CD4-positive, alpha-beta T cell treated with Interleukin-17A for 1 hour (primary cell): Measurements from ENCODE around the gene SOWAHD.
"Not testable (repeated sequence)": the region's sequence is repeated elsewhere in the genome, so short reads cannot be mapped to it uniquely, and the experiment has no call there.

ENCODE experiments used
- DNase-seq: peaks from one replicate; pipeline ENCODE4 v3.0.0-alpha.2; 2020

Gene SOWAHD, protein sequence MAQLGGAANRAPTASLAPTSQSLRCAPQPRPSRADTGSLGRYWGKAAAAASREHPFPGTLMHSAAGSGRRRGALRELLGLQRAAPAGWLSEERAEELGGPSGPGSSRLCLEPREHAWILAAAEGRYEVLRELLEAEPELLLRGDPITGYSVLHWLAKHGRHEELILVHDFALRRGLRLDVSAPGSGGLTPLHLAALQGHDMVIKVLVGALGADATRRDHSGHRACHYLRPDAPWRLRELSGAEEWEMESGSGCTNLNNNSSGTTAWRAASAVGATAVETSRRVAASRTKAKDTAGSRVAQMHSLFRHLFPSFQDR

DNA sequence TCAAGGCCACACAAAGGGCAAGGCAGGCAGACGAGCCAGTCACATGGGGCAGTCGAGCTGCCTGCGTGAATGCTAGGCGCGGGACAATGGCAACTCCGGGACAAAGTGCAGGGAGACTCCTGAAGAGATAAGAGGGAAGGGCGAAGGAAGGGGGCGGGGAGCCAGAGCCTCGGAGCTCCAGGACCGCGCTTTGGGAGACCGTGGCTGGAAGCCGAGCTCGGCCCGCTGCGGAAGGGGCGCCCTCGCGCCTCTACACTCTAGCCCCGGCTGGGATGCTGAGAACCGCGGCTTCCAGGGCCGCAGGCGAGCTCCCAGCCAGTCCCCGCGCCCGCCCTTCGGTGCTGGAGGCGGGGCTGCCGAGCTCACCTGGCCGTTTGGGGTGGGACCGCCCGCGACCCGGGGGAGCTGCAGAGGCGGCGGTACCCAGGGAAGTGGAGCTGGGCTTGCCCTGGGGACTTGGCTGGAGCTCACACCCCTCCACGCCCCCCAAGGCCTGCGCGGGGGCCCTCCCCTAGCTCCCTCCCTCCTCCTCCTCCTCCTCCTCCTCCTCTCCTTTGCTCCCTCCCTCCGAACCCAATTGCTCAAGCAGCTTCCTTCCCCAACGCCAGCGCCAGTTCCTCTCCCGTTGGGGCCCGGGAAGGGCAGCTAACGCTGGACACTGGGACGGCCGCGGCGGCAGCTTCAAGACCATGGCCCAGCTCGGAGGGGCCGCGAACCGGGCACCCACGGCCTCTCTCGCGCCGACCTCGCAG lies at the start of gene SOWAHD:
Gene SOWAHD, plus strand, starts transcription at position 610 of the 752 bp plus-strand sequence. Its CDS starts 80 bp downstream, at position 690.
- DNase-seq, result peak; percentile 37

DNA sequence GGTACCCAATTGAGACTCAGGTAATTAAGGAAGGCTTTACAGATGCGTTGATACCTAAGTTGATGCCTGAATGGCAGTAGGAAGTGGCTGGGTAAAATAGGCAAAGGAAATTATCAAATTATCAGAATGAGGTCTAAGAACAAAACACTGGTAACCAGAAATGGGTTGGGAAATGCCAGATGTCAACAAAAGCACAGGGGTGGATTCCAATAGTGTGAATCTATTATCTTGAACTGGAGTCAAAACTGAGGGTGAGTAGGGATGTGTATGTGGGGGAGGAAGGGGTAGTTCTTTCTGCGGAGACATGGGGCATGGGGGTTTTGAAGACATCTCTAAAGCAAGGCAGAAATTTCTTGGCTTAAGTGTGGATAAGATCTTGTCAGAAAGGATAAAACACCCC lies 49.5 kb upstream of the SOWAHD start:
- no peak for DNase-seq

DNA sequence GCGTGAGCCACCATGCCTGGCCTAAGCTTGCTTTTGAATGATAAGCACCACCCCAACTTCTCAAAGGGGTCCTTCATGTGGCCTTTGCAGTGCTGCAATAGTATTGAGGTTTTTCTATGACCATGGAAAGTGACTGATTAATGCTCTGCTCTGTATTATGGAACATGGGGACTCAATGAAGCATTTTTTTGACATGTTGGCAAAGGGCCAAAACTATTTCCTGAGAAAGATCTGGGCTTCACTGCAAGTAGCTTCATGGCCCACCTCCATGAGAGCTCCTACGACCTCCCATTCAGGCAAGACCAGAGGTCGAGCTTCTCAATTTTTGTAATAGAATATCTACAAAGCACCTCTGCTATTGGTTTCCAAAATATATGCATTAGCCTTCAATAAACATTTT lies 48.8 kb upstream of the SOWAHD start:
- no peak for DNase-seq

DNA sequence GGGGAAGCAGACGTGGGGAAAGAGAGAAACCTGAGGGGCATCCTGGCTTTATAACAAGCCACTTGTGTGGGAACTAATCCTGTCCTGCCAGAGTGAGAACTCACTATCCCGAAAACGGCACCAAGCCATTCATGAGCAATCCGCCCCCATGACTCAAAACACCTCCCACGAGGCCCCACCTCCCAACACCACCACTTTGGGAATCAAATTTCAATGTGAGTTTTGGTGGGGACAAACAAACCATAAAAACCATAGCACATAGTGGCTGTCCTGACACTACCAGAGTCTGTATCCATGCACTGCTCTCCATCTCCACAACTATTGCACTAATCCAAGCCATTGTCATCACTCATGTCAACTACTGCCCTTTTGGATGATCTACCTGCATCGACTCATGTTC lies 36.9 kb upstream of the SOWAHD start:
- DNase-seq, result no peak

DNA sequence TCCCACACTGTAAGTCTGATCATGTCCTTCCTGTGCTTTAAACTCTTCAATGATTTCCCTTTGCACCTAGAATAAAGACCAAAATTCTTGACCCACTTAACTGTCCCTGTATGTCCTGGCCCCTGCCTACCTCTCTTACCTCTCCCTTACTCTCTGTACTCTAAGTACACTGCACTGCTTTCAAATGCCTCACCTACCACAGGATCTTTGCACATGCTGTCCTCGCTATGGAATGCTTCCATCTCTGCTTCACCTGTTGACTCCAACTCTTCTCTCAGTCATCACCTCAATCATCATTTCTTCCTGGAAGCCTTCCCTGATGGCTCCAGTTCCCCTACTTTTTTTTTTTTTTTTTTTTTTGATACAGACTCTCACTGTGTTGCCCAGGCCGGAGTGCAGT lies 36.5 kb upstream of the SOWAHD start:
- DNase-seq, result no peak

DNA sequence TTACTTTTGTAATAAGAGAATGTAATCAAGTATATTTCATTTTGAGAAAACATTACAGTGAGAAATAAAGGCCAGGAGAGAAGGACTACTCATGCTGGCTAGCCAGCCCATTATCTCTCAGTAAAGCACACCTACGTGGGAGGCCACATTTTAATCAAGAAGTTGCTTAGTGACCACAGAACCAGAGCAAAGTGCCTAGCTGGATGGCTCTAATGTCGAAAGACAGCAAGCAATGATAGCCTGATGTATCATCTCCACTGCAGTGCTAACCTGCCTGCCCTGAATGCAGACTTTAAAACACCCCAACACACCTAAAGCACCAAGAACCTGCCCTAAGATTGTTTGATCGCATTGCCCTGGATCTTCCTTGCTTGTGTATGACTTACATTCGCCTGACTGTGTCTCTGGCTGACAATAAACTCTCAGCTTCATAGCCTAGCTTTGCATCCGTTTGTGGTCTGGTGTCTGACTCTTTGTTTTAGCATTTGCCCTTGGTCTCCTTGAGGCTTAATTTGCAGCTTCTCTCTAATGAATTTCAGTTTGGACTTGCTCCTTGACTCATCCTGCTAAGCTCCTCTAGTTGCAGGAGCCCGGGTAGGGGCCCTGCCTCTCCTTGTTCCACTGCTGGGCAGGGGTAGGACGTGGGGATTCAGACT lies 31.4 kb upstream of the SOWAHD start:
- peak; percentile 28 for DNase-seq

DNA sequence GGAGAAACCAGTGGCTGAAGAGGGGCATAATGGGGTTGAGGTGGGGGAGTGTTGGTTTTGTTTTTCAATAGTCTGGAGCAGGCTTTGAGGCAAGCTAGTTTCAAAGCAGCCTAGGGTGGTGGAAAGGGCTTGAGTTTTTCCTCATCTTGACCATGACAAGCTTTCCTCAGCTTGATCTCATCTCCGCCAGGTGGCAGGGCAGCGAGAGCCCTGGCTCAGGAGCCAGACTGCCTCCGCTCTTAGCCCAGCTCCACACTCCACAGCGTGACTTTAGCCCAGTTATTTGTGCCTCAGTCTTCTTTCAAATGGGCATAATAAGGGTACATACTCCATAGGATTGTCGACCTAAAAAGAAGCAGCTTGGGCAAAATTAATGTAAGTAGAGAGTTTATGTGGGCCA lies 29.9 kb upstream of the SOWAHD start:
- no peak for DNase-seq

DNA sequence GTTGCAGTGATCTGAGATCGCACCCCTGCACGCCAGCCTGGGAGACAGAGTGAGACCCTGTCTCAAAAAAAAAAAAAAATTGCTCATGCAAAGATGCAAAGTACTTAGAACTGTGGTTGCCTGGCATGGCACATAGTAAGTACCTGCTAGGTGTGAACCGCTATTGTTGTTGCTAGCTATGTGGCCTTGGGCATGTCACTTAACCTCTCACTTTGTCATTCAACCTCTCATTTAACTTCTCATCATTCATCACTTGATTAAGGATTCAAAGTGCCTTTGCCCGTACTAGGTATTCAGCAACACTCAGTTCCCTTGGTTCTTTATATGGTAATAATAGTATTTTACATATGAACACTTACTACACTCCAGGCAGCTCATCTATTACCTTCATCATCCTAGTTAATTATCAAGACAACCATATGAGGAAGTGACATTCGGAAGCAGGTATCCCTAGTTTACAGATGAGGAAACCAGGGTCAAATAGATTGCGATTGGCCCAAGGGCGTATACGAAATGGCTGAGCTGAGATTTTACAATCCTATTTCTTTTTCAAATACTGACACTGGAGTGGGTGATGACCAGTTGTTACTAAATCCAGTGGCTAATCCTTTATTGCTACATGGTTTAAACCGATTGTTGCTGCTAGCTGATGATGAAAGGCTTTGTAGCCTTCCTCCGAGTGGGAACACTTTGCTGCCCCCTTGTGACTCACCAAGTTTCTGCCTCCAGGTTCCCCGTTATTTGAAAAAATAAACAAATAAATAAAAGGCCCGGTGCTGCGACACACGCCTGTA lies 28.8 kb upstream of the SOWAHD start:
- peak; percentile 79 for DNase-seq

DNA sequence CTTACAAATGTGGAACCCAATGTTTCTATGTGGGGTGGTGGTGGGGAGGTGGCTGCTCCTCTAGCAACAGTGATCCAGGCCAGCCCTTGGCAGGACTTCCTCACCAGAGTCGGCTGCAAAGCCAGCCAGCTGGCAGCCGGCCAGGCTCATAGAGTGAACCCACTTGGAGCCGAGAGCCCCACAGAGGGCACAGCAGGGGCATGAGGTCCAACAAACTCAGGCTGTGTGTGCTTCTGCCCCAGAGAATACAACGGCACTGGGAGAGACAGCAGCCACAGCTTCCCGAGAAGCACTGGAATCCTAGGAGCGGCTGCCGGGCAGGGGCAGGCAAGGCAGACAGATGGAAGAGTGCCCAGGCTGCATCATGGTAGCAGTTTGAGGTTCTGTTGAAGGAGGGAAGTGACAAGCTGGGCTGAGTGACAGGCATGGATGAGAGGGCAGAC lies 23.5 kb upstream of the SOWAHD start:
- DNase-seq, result no peak

DNA sequence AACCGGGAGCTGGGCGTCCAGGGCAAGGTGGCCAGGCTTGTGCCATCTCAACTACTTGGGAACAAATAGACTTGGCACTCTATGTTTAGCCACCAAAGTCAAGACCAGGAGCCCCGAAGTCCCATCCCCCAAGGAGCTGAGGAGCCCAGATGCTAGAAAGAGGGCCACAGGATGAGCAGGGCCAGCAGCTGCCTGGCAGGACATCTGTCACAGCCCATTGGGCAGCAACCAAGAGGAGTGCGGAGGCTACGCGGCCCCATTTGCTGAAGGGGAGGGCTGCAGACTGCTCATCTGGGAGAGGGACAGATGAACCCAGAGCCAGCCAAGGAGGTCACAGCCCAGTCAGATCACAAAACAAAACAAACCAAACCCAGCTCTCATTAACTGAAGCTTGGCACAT lies 22.9 kb upstream of the SOWAHD start:
- DNase-seq, result no peak

DNA sequence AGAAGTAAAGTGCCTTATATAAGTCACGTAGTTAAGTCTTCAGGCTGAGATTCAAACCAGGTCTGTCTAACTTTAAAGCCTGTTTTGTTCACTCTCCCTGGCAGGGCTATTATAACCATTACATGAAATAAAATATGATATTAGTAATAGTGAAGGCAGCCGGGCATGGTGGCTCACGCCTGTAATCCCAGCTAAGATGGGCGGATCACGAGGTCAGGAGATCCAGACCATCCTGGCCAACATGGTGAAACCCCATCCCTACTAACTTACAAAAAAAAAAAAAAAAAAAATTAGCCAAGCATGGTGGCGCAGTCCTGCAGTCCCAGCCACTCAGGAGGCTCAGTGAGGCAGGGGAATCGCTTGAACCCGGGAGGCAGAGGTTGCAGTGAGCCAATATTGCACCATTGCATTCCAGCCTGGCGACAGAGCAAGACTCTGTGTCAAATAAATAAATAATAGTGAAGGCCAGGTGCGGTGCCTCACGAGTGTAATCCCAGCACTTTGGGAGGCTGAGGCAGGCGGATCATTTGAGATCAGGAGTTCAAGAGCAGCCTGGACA lies 22.1 kb upstream of the SOWAHD start:
- no peak for DNase-seq

DNA sequence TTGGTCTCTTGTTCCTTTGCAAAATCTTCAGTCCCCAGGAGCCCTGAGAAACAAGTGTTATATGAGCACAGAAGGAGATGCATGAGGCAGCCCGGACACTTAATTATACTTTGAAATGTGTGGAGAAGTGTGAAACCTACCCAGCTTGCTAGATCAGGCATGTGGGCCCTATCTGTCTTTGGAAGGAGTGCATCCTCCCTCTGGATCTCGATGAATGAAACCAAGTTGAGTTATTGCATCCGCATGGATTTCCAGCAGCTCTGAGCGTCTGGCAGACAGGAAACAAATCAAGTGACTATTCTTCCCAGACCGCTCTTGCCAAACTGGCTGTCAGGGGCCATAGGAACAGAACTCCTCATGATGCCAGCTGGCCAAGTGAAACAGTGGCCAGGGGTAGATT lies 19.6 kb upstream of the SOWAHD start:
- no peak for DNase-seq

DNA sequence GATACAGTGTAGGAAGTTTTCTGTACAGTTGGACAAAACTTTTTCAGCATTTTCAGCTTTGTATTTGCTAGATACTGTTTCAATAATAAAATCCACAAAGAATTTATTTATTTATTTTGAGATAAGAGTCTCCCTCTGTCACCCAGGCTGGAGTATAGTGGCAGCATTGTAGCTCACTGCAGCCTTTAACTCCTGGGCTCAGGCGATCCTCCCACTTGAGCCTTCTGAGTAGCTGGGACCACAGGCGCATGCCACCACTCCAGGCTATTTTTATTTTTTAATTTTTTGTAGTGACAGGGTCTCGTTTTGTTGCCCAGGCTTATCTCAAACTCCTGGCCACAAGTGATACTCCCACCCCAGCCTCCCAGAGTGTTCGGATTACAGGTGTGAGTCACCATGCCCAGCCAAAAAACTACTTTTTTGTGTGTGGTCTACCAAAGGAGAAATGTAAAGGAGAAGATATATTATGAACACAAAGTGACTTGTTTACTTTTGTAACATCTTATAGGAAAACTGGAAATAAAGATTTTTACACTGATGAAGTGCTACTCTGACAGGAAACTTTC lies 13.0 kb upstream of the SOWAHD start:
- no peak for DNase-seq

DNA sequence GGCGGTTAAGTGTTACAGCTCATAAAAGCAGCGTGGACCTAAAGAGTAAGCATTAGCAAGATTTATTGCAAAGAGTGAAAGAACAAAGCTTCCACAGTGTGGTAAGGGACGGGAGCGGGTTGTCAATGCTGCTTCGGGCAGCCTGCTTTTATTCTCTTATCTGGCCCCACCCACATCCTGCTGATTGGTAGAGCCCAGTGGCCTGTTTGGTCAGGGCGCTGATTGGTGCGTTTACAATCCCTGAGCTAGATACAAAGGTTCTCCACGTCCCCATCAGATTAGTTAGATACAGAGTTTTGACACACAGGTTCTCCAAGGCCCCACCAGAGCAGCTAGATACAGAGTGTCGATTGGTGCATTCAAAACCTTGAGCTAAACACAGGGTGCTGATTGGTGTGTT lies 8.3 kb upstream of the SOWAHD start:
- DNase-seq, result not testable (repeated sequence)

DNA sequence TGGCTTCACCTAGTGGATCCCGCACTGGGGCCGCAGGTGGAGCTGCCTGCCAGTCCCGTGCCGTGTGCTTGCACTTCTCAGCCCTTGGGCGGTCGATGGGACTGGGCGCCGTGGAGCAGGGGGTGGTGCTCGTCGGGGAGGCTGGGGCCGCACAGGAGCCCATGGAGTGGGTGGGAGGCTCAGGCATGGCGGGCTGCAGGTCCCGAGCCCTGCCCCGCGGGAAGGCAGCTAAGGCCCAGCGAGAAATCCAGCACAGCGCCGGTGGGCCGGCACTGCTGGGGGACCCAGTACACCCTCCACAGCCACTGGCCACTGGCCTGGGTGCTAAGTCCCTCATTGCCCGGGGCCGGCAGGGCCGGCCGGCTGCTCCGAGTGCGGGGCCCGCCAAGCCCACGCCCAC lies 7.6 kb upstream of the SOWAHD start:
- DNase-seq, result not testable (repeated sequence)

DNA sequence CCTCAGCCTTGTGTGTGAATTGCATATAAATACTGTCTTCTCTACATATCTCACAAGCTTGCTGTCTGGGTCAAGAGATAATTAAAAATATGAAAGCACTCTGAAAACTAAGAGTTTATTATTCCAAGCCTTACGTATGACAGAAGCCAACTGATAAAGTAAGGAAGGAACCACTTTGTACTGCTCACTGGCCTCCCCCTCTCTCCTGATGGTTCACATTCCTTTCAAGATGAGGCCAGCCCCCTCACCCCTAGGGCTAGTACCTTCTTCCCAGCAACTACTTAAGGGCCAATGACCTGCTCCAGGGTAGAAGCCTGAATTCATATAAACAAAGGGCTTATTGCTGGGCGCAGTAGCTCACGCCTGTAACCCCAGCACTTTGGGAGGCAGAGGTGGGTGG lies 5.4 kb upstream of the SOWAHD start:
- no peak for DNase-seq

DNA sequence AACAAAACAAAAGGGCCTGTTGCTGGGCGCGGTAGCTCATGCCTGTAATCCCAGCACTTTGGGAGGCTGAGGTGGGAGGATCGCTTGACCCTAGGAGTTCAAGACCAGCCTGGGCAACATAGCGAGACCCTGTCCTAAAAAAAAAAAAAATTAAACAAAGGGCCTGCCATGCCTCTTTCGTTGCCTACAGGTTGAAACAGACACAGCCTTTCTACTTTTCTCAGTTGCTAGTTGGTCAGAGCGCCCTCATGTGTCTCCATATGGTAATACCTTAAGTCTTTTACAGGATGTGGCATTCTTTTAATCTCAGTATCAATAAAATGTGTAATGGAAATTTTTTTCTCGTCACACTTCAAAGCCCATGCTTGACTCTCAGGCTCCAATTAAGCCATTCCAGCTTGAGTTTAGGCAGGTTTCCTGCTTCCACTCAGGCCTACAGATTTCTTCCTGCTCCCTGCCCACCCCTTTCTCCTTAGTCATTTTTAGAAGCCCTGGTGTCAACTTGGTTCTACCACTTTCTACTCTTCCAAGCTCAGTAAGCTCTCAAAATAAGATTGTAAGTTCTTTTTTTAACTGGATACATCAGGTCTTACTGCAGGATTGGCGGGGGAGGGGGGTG lies 4.6 kb upstream of the SOWAHD start:
- peak; percentile 88 for DNase-seq

DNA sequence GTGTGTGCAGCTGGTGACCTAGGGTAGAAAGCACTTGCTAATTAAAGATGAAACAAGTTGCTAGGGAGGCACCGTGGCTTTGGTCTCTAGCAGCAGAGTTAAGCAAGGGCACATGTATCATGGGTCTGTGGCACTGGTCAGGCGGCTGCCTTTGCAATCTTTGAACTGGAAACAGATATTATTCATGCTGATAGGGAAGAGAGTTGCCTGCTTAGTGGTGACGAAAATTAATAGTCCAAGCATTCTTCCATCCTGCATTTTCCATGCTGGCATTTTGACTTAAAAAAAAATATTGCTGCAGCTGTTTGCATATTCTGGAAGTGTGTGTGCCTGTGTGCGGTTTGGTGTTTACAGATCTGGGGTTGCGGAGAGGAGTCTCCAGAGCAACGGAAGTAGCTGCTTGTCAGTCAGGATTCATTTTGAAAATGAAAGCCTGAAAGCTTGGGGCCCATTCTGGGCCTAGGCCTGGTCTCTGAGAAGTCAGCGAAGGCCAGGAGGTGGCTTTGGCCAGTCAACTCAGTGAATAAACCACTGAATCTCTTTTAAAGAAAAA lies 2.3 kb upstream of the SOWAHD start:
- peak; percentile 62 for DNase-seq

DNA sequence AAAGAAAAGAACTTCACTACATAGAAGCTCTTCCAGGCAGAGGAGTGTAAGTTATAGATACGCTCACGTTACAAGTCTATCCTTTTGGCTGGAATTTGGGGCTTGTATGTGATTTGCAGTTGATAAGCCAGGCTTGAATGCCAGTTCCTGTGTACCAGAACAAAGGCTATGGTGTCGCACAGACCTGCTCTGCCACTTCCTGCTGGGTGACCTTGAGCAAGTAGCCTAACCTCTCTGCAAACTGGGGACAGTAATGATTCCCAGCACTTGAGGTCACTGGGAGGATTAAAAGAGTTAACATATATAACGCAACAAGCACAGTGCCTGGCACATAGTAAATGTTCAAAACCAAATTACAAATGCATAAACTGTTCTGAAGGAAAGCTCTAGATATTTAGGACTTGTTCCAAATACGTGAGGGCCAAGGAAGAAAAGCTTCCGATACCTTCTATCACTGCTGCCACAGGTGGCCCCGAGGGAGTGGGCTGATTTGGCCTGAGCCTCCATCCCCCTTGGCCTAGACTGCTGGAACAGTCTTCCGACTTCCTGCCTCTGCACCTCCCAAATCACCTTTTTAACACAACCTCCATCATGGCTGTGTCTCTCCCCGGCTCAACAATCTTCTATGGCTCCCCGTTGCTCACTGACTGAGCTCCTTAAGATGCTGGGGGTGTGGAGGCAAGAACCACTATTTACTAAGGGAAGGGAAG lies 1.3 kb upstream of the SOWAHD start:
- no peak for DNase-seq

DNA sequence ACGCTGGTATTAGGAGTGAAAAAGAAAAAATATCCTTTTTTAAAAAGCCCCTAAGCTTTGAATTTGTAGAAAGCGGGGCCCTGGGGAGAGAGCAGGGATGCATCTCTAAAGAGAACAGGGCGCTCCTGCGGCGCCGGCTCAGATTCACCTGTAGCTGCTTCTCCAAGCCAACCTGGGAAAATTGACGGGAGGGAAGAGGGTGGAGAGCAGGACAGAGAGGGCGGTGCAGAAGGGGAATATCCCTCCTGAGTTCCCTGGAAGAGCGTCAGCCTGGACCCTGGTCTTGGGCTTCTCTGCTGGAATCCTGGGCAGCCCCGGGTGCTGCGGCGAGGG lies 776 bp upstream of the SOWAHD start:
- DNase-seq, result no peak

DNA sequence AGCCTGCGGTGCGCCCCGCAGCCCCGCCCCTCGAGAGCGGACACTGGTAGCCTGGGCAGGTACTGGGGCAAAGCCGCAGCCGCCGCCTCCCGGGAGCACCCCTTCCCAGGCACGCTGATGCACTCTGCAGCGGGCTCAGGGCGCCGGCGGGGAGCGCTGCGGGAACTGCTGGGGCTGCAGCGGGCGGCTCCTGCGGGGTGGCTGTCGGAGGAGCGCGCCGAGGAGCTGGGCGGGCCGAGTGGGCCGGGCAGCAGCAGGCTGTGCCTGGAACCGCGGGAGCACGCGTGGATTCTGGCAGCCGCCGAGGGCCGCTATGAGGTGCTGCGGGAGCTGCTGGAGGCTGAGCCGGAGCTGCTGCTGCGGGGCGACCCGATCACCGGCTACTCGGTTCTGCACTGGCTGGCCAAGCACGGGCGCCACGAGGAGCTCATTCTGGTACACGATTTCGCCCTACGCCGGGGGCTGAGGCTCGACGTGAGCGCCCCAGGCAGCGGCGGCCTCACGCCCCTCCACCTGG lies 401 bp downstream of the SOWAHD start:
- peak; percentile 32 for DNase-seq
